8988T (cell line): Measurements from ENCODE around the gene FRMD3.

Experiments used
- DNase-seq: peaks from one replicate; pipeline ENCODE4 v3.0.0; 2011

The FRMD3 gene

DNA sequence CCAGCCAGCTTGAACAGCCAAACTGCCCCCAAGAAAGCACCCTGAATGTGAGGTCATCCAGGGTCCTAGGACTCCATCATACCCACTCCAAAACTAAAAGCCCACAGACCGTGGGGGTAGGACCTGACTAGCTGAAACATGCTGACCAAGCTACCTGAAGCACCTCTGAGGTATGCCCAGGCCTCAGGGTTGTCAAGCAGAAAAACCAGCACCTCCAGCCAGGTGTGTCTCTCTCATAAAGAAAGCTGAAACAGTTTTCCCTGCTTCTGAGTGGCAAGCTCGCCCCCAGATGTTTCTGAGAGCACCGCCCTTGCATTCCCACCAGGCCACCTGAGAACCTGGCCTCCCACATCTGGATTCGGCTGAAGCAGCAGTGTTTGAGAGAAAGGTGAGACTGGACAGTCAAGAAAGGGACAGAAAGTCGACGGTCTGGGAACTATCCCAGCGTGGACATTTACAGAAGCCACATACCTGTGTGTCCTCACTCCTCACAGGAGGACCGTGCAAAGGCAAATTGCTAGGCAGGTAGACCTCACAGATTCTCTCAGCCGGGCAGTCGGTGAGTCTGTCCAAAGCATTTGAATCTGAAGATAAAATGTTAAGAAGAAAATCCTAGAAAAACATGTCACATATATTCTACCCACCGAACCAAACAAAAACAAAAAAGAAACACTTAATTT is 319.6 kb downstream of the FRMD3 start:
- DNase-seq, result no peak

DNA sequence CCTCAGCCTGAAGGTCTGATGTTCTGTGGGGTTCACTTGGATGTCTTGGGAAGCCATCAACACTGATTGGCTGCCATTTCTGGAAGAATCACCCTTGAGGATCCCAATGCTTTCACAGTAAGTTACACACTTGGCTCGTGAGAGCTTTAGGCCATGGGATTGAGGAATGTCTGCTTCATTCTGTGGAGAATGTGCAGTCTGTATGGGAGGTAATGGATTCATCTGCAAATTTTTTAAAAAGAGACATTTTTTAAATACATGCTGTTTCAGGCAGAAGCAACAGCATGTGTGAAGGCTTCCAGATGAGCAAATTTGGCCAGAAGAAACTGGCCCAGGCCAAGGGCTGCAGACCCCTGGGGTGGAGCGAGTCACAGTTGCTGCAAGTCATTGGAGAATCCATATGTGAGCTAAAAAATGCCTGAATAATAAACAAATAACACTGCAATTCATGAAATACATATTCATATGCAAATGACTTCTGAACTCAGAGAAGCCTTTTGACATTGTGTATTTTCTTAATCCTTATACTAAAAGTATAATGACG is 328.9 kb downstream of the FRMD3 start:
- no peak for DNase-seq

GRCh38 chr9:83208065-83208850 is 329.9 kb downstream of the FRMD3 start:
- no peak for DNase-seq

- no peak for DNase-seq
Measured at GRCh38 chr9:83204047-83204446, 334.2 kb downstream of the FRMD3 start.

DNA sequence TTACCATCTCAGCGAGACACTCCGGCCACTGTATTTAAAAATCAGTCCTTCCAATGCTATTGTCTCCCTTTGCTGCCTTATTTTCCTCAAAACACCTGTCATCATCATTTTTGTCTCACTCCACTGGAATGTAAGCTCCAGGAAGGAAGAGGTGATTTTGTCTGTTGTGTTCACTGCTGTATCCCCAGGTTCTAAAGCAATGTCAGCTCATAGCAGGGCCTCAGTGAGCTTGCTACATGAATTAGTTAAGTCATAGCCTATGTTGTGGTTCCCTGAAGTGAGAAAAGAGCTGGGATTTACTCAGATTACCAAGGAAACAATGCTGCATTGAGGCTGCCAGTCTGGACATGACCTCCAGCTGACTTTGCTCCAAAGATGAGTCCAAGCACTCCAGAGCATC is 337.7 kb downstream of the FRMD3 start:
- DNase-seq, result no peak

GRCh38 chr9:83199832-83200231 is 338.4 kb downstream of the FRMD3 start:
- no peak for DNase-seq

DNA sequence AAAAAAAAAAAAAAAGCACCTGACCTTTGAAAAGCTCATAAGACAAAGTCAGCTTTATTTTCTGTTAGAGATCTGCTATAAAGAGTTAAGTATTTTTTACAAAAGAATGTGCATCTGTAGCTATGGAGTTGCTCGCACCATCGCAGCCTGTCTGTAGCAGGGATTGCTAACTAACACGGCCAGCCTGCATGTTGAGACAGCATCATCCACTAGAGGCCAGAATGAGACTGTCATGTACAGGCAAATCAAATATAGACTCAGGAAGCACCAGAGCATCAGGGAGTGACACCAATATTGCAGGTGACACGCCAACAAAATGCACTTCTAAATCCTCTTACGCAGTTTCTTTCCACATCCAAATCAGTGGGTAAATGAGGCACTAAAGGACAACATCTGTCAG is 339.0 kb downstream of the FRMD3 start:
- DNase-seq, result no peak

- DNase-seq, result no peak
Measured at GRCh38 chr9:83198371-83198770, 339.8 kb downstream of the FRMD3 start.

DNA sequence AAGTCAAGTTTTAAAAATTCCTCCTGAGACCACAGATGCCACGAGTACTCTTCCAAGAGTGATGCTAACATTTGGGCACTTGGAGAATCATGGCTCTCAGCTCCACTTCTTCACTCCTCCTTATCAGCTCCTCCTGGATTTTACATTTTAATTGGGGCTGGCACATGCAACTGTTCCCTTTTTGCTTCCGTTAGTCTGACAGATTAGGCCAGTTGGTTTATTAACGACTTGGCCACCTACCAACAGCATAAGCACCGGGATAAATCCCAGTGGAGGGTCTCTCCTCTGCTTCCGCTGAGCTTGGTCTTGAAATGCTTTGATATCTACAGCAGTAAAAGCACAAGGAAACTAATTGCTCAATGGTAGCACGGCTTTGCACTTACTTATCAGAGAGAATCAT is 340.6 kb downstream of the FRMD3 start:
- no peak for DNase-seq

DNA sequence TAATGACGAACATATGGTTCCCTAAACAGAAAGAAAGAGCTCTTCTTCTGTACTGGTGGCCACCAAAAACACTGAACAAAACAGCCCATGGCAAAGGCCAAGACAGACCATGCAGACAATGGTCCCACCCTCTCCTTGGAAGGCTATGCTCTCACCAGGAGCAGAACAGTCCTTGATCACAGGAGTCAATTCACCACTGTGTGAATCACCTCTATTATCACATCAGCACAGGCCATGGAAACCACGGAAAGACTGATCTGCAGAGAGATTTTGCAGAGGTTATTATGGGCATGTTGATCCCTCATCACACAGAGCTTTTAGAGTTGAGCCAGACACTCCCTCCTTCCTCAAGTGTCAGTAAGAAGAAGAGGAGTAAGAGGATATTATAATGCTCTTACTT is 341.3 kb downstream of the FRMD3 start:
- DNase-seq, result no peak
